ENCODE data around the gene NXN. TPM values are rescaled to one million over a fixed set of nuclear protein-coding genes. Genes with fewer than 3 reads are reported as not detected.
"Not testable (repeated sequence)": the region's sequence is repeated elsewhere in the genome, so short reads cannot be mapped to it uniquely, and the experiment has no call there.

NXN gene
- total RNA-seq, 5 donors from 2014 or later (not counting 1 experiment from before 2014, with no cell fraction given), result 0.56 to 1.3 (median 0.96) TPM

DNA sequence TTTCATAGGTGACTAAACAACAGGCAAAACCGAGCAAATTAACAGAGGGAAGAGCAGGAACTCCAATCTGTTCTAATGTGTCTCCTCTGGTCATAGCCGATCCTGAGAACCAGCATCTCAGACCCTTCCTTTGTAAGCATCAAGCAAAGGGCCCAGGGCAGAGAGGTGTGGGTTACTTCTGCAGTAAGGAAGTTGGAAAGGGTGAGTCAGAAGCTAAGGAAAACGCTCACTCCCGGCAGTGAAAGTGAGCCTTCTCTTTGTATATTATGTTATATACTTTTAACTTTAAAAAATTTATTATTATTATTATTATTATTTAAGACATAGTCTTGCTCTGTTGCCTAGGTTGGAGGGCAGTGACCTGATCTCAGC, 119.8 kb downstream of the NXN start:
- no peak overlapping the region for H3K27ac Mint-ChIP-seq
- Histone ChIP-seq H3K4me1 (ENCODE audit: control insufficient read depth in 1 of 2, extremely low read depth in 1 of 2, insufficient read depth in 2 of 2, low read length in 2 of 2) (no peaks in the 10 kb centered on the region), H3K27ac (ENCODE audit: low read length) (no peak overlapping the region), H3K36me3 (ENCODE audit: control insufficient read depth in 2 of 2, extremely low read depth in 1 of 2, insufficient read depth in 1 of 2, low read length in 1 of 2) (no peaks in the 10 kb centered on the region), H3K9me3 (no peaks in the 10 kb centered on the region), H3K4me3 (ENCODE audit: control insufficient read depth in 1 of 2, extremely low read depth in 1 of 2, low read length in 1 of 2) (no peak overlapping the region), H3K27me3 (replicated peaks in 1 of 2; ENCODE audit: control insufficient read depth in 2 of 2, extremely low read depth in 1 of 2, insufficient read depth in 2 of 2, low read length in 1 of 2) (peaks cover 0 to 17% of the 10 kb centered on the region in 2 experiments)
- WGBS (ENCODE audit: insufficient coverage), result 47% methylated on average over 2 of the region's 4 CpGs
- H3K36me3 Mint-ChIP-seq, result no peaks in the 10 kb centered on the region
- ATAC-seq (replicated peaks in 1 of 4) (no peak), DNase-seq (no peak)
- H3K9me3 Mint-ChIP-seq, result no peaks in the 10 kb centered on the region
- POLR2A ChIA-PET, result no interaction called here
- H3K4me1 Mint-ChIP-seq, result no peaks in the 10 kb centered on the region
- peaks cover 8 to 24% of the 10 kb centered on the region in 2 donors for H3K27me3 Mint-ChIP-seq
- CTCF ChIA-PET, result no interaction called here
- no peak overlapping the region for H3K4me3 Mint-ChIP-seq

DNA sequence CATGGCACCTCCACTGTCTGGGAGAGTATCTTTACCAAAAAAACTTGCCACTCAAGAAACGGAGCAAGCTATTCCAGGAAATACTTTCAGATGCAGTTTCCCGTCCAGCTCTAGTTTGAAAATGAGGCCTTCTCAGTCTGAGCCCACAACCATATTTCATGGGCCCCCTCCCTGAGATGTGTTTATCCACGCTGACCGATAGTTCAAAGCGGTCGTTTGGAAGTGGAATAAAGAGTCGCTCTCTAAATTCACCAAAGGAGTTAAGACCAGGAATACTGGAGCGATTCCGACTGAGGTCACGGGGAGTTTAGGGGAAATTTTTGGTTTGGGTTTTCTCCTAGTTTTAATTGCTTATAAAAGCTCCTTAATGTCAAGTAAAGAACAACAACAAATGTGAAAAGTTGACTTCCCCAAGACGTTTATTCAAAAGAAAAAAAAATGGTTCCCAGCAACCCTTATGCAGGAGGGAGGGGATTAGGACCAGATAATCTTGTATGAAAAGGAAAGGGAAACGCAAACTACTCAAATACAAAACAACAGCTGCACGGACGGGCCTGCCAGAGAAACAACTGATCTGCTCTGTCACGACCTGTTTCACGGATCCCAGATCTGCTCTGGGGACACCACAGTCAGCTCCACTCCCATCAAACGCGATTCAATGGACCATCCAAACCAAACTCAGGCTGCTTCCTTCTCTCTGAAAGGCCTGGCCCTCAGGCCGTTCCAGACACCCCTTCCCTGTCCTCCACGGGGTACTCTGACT, 120.3 kb downstream of the NXN start:
- H3K9me3 Mint-ChIP-seq, result no peaks in the 10 kb centered on the region
- no peak for DNase-seq
- no peaks in the 10 kb centered on the region for H3K4me1 ChIP-seq (ENCODE audit: control insufficient read depth in 1 of 2, extremely low read depth in 1 of 2, insufficient read depth in 2 of 2, low read length in 2 of 2)
- POLR2A ChIA-PET, result no interaction called here
- 84% methylated on average over 15 of the region's 20 CpGs for WGBS (ENCODE audit: insufficient coverage)
- H3K4me3 Mint-ChIP-seq, result no peak overlapping the region
- no peaks in the 10 kb centered on the region for H3K36me3 ChIP-seq (ENCODE audit: control insufficient read depth in 2 of 2, extremely low read depth in 1 of 2, insufficient read depth in 1 of 2, low read length in 1 of 2)
- H3K36me3 Mint-ChIP-seq, result no peaks in the 10 kb centered on the region
- ATAC-seq (replicated peaks in 1 of 4), result no peak
- no peaks in the 10 kb centered on the region for H3K9me3 ChIP-seq
- no peak overlapping the region for H3K27ac ChIP-seq (ENCODE audit: low read length)
- no peak overlapping the region for H3K4me3 ChIP-seq (ENCODE audit: control insufficient read depth in 1 of 2, extremely low read depth in 1 of 2, low read length in 1 of 2)
- H3K27ac Mint-ChIP-seq, result no peak overlapping the region
- H3K27me3 ChIP-seq (replicated peaks in 1 of 2; ENCODE audit: control insufficient read depth in 2 of 2, extremely low read depth in 1 of 2, insufficient read depth in 2 of 2, low read length in 1 of 2), result peaks cover 0 to 11% of the 10 kb centered on the region in 2 experiments
- CTCF ChIA-PET, result no interaction called here
- H3K27me3 Mint-ChIP-seq, result peaks cover 4 to 20% of the 10 kb centered on the region in 2 donors
- H3K4me1 Mint-ChIP-seq, result no peaks in the 10 kb centered on the region

DNA sequence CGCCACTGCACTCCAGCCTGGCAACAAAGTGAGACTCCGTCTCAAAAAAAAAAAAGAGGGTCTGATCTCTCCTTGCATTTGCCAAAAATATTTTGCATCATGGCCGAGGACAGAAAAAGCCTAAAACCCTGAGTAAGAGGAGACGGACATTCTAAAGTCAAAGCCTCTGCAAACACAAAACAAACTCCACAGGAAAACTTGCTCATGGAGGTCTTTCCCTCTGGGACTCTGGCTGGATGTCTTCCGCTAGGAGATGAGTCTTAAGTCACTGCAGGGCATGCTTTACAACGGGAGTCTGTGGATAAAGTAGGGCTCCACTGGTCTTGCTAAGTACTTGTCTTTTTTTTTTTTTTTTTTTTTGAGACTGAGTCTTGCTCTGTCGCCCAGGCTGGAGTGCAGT, 123.4 kb downstream of the NXN start:
- DNase-seq, result no peak
- no CpG with 5 or more reads among the region's 7 CpGs for WGBS (ENCODE audit: insufficient coverage)
- Histone ChIP-seq H3K4me3 (ENCODE audit: control insufficient read depth in 1 of 2, extremely low read depth in 1 of 2, low read length in 1 of 2) (no peak overlapping the region), H3K9me3 (no peaks in the 10 kb centered on the region), H3K4me1 (ENCODE audit: control insufficient read depth in 1 of 2, extremely low read depth in 1 of 2, insufficient read depth in 2 of 2, low read length in 2 of 2) (no peaks in the 10 kb centered on the region), H3K36me3 (ENCODE audit: control insufficient read depth in 2 of 2, extremely low read depth in 1 of 2, insufficient read depth in 1 of 2, low read length in 1 of 2) (no peaks in the 10 kb centered on the region), H3K27me3 (replicated peaks in 1 of 2; ENCODE audit: control insufficient read depth in 2 of 2, extremely low read depth in 1 of 2, insufficient read depth in 2 of 2, low read length in 1 of 2) (peaks cover 0 to 5% of the 10 kb centered on the region in 2 experiments), H3K27ac (ENCODE audit: low read length) (no peak overlapping the region)
- Mint-ChIP-seq H3K27me3 (peaks cover 5 to 18% of the 10 kb centered on the region in 2 donors), H3K9me3 (no peaks in the 10 kb centered on the region), H3K4me3 (no peak overlapping the region), H3K36me3 (no peaks in the 10 kb centered on the region), H3K27ac (no peak overlapping the region), H3K4me1 (no peaks in the 10 kb centered on the region)
- no peak for ATAC-seq (replicated peaks in 1 of 4)
- ChIA-PET POLR2A (interaction anchor here in 1 of 2 donors (0.5 to 0.7 kb wide), 2 partner anchors 97 to 125 kb away, joined by 4 to 11 read pairs; no protein-coding TSS in a partner anchor), CTCF (no interaction called here)

DNA sequence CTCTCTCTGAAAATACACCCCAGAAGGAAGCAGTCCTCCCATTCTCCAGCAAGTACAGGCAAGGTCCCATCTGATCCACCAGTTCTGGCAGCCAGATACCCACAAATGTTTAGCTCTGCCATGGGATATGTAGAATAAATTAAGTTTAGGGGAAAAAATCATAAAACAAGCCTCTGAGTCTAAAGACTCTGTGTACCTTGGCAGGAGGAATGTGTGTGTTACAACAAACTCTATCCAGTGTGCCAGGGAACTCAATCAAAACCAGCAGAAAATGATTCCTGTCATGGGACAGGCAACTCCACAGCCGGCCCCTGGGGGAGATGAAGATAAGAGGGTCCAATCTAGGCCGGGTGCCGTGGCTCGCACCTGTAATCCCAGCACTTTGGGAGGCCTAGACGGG, 124.0 kb downstream of the NXN start:
- Mint-ChIP-seq H3K27me3 (peaks cover 5 to 18% of the 10 kb centered on the region in 2 donors), H3K4me1 (no peaks in the 10 kb centered on the region), H3K27ac (no peak overlapping the region), H3K4me3 (no peak overlapping the region), H3K36me3 (no peaks in the 10 kb centered on the region), H3K9me3 (no peaks in the 10 kb centered on the region)
- POLR2A ChIA-PET, result no interaction called here
- Histone ChIP-seq H3K27ac (ENCODE audit: low read length) (no peak overlapping the region), H3K4me3 (ENCODE audit: control insufficient read depth in 1 of 2, extremely low read depth in 1 of 2, low read length in 1 of 2) (no peak overlapping the region), H3K36me3 (ENCODE audit: control insufficient read depth in 2 of 2, extremely low read depth in 1 of 2, insufficient read depth in 1 of 2, low read length in 1 of 2) (no peaks in the 10 kb centered on the region), H3K4me1 (ENCODE audit: control insufficient read depth in 1 of 2, extremely low read depth in 1 of 2, insufficient read depth in 2 of 2, low read length in 2 of 2) (no peaks in the 10 kb centered on the region), H3K9me3 (no peaks in the 10 kb centered on the region), H3K27me3 (replicated peaks in 1 of 2; ENCODE audit: control insufficient read depth in 2 of 2, extremely low read depth in 1 of 2, insufficient read depth in 2 of 2, low read length in 1 of 2) (peaks cover 0 to 11% of the 10 kb centered on the region in 2 experiments)
- no peak for ATAC-seq (replicated peaks in 1 of 4)
- no peak for DNase-seq
- CTCF ChIA-PET, result no interaction called here
- 90% methylated on average over 2 of the region's 5 CpGs for WGBS (ENCODE audit: insufficient coverage)

DNA sequence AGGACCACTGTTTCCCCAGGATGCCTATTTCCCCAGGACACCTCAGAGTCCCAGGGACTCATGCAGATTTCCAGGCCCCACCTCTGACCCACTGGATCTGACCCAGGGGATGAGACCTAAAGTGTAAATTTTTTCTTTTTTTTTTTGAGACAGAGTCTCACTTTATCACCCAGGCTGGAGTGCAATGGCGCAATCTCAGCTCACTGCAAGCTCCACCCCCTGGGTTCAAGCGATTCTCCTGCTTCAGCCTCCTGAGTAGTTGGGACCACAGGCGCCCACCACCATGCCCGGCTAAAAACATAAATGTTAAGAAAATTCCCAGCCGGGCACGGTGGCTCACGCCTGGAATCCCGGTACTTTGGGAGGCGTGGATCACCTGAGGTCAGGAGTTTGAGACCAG, 126.7 kb downstream of the NXN start:
- H3K9me3 ChIP-seq; CTCF ChIA-PET; ATAC-seq (replicated peaks in 1 of 4); H3K4me1 ChIP-seq (ENCODE audit: control insufficient read depth in 1 of 2, extremely low read depth in 1 of 2, insufficient read depth in 2 of 2, low read length in 2 of 2); H3K27ac ChIP-seq (ENCODE audit: low read length); H3K4me3 Mint-ChIP-seq; DNase-seq; H3K4me3 ChIP-seq (ENCODE audit: control insufficient read depth in 1 of 2, extremely low read depth in 1 of 2, low read length in 1 of 2); H3K36me3 Mint-ChIP-seq; H3K9me3 Mint-ChIP-seq; H3K36me3 ChIP-seq (ENCODE audit: control insufficient read depth in 2 of 2, extremely low read depth in 1 of 2, insufficient read depth in 1 of 2, low read length in 1 of 2); H3K4me1 Mint-ChIP-seq; POLR2A ChIA-PET; H3K27ac Mint-ChIP-seq: not testable (repeated sequence)
- peaks cover 14 to 36% of the 10 kb centered on the region in 2 donors for H3K27me3 Mint-ChIP-seq
- 92% methylated on average over 9 of the region's 9 CpGs for WGBS (ENCODE audit: insufficient coverage)
- H3K27me3 ChIP-seq (replicated peaks in 1 of 2; ENCODE audit: control insufficient read depth in 2 of 2, extremely low read depth in 1 of 2, insufficient read depth in 2 of 2, low read length in 1 of 2), result peaks cover 0 to 31% of the 10 kb centered on the region in 2 experiments

DNA sequence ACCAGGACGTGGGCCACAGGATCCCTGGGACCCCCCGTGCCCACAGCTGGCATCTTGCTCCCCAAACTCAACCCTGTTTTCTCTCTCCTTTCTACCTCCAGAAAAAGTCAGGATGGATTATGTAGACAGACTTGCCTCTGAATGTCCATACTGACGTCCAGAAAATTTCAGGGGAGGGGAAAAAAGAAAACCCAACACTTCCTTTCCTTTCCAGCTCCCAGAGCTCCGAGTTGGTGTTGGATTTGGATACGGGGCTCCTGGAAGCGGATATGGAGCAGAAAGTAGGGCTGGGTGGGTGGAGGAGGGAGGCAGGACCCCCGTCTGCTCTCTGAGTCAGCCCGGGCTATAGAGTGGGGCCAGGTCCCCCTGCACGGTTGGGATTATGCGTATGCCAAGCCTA, 127.2 kb downstream of the NXN start:
- H3K36me3 ChIP-seq (ENCODE audit: control insufficient read depth in 2 of 2, extremely low read depth in 1 of 2, insufficient read depth in 1 of 2, low read length in 1 of 2), result no peaks in the 10 kb centered on the region
- Mint-ChIP-seq H3K4me3 (no peak overlapping the region), H3K27ac (no peak overlapping the region), H3K9me3 (no peaks in the 10 kb centered on the region), H3K4me1 (peaks cover 0 to 2% (median 0%) of the 10 kb centered on the region in 3 donors), H3K36me3 (no peaks in the 10 kb centered on the region), H3K27me3 (peaks cover 19 to 40% of the 10 kb centered on the region in 2 donors)
- no peaks in the 10 kb centered on the region for H3K4me1 ChIP-seq (ENCODE audit: control insufficient read depth in 1 of 2, extremely low read depth in 1 of 2, insufficient read depth in 2 of 2, low read length in 2 of 2)
- no peaks in the 10 kb centered on the region for H3K9me3 ChIP-seq
- no peak for ATAC-seq (replicated peaks in 1 of 4)
- POLR2A ChIA-PET, result no interaction called here
- CTCF ChIA-PET, result no interaction called here
- H3K4me3 ChIP-seq (ENCODE audit: control insufficient read depth in 1 of 2, extremely low read depth in 1 of 2, low read length in 1 of 2), result no peak overlapping the region
- no peak for DNase-seq
- H3K27ac ChIP-seq (ENCODE audit: low read length), result no peak overlapping the region
- WGBS (ENCODE audit: insufficient coverage), result 75% methylated on average over 5 of the region's 10 CpGs
- H3K27me3 ChIP-seq (replicated peaks in 1 of 2; ENCODE audit: control insufficient read depth in 2 of 2, extremely low read depth in 1 of 2, insufficient read depth in 2 of 2, low read length in 1 of 2), result peaks cover 0 to 32% of the 10 kb centered on the region in 2 experiments

All from T-cell (primary cell).